HG03139 (cell line): Measurements from ENCODE around the gene RAD51B.

ENCODE experiments used
- ATAC-seq: cut with Tn5 transposase; IDR thresholded peaks from one replicate; pipeline ENCODE4 v1.9.1; 2021; ENCODE audit not compliant: unreplicated experiment

Gene RAD51B

DNA sequence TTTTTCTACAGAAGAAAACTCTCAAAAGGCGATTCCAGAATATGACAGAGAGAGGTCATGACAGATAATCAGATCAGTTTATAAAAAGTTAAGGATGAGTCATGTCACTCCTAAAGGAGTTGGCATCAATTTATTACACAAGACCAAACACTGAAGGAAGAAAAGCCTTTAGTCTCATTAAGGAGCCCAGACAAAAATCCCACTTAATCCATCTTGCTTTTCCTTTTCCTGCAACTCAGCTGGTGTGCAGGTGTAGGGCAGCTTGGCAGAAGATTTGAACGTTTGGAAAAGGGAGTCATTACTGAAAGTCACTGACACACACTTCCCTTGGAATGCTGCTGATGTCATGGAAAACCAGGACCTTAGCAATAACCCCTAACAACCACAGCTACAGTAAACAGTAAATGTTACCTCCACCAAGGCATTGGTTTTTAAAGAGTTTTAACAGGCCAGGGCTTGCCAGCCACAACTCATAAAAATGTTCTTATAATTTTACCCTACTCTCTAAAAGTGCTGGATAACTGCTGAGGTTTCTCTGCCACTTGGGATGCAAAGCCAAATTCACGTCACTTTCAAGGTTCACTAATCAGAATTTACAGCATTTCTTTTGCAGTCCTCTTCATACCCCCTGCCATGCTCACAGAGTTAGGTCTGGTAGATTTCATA, 320.6 kb downstream of the RAD51B start:
- ATAC-seq, result no peak

- ATAC-seq, result no peak
These were observed 321.2 kb downstream of the RAD51B start for GRCh38 chr14:68140806-68141205.

DNA sequence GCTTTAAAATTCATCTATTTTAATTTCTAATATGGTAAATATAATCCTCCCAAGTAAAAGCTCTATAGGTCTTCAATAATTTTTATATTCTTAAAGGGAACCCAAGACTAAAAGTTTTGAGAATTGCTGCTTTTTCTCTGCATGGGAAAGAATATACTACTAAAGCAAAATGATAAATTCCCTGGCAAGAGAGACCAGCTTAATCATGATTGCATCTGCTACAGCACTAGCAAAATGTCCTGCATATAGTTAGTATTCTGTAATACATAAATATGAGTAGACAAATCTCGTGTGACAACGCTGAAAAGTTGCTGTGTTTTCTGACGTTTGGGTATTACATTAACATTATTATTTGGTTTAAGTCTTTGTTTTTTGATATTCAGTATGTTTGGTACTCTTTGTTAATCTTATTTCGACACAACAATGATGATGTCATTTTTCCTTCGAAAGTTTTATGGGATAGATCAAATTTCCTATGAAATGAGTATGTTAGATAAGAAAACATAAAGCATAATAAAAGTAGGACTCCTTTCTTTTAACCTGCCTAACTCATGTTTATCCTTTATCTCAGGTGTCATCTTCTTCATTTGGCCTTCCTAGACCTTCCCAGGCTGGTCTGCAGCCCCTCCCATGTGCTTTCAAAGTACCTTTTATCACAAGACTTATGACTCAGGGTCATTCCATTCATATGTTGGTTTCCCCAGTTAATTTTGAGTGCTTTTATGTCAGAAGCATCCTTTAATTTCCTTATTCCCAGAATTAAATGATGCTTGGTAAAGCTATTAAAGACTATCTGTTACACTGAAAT, 321.9 kb downstream of the RAD51B start:
- ATAC-seq, result no peak

- ATAC-seq, result no peak
These were observed 323.8 kb downstream of the RAD51B start for GRCh38 chr14:68143341-68143841.

GRCh38 chr14:68144051-68144681, 324.6 kb downstream of the RAD51B start:
- ATAC-seq, result no peak

- ATAC-seq, result no peak
These were observed 325.5 kb downstream of the RAD51B start for GRCh38 chr14:68145036-68145435.

DNA sequence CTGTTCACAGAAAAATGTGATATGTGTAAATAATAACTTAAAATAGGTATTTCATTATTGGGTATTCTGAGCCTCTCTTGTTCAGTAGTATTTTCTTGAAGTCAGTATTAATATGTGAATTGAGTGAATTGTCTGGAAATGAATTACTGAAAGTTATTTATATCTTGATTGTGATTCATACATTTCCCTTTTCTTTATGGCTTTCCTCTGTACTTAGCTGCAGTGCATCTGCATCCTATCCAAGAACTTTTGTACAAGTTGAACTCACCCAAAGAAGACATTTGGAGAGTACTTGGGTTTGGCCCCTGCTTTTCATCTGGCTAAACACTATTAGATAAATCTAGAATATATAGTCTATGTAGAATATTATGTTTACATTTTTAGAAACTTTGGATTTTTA, 326.0 kb downstream of the RAD51B start:
- no peak for ATAC-seq

- no peak for ATAC-seq
These were observed 327.2 kb downstream of the RAD51B start for GRCh38 chr14:68146818-68147217.

GRCh38 chr14:68147303-68147702, 327.7 kb downstream of the RAD51B start:
- no peak for ATAC-seq

GRCh38 chr14:68148276-68148675, 328.7 kb downstream of the RAD51B start:
- ATAC-seq, result no peak

DNA sequence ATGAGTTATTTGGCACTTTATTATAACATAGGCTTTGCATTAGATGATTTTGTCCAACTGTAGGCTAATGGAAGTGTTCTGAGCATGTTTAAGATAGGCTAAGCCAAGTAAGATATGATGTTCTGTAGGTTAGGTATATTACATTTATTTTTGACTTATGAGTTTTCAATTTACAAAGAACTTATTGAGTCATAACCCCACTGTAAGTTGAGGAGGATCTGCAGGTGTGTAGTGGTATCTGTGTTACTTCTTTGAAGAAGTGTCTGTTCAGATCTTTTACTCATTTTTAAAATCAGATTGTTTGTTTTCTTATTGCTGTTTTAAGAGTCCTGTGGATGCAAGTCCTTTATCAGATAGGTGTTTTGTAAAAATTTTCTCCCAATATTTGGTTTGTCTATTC, 329.2 kb downstream of the RAD51B start:
- no peak for ATAC-seq

GRCh38 chr14:68153275-68153674, 333.7 kb downstream of the RAD51B start:
- ATAC-seq, result no peak

DNA sequence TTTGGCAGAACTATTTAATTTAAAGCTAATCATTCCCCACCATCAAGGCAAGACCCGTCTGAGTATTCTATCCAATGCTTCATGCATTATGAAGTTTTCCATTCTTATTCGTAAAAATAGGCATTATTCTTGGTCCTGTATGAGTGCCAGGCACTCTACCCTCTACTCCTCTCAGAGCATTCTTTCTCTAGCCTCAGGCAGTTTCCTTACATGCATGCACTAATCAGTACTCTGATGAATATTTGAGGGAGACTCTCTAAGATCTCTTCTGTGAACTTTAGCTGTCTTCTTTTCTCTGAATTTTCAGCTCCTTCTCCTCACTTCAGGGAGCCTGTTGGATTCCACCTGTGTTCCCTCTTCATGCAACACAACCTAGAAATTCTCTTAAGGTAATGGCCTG, 334.7 kb downstream of the RAD51B start:
- ATAC-seq, result no peak

- no peak for ATAC-seq
These were observed 338.4 kb downstream of the RAD51B start for GRCh38 chr14:68157971-68158371.

DNA sequence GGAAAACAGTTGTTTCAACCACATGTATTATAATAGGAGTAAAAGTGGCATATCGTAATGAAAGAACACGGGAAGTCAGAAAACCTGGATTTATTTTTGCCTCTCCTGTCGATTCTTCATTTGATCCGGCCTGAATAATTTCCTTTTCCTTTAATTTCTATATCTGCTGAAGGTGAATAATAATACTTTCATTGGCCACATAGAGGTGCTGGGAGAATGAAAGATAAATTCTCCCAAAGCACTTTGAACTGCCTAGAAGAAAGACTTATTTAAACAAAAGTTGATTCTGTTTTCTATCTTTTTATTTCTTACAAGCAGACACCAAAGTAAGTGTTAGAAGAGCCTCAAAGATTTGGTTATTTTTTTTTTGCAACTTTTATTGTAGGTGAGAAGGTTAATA, 339.1 kb downstream of the RAD51B start:
- ATAC-seq, result no peak

GRCh38 chr14:68159701-68160633, 340.4 kb downstream of the RAD51B start:
- ATAC-seq, result no peak

GRCh38 chr14:68160779-68161546, 341.4 kb downstream of the RAD51B start:
- ATAC-seq, result no peak

DNA sequence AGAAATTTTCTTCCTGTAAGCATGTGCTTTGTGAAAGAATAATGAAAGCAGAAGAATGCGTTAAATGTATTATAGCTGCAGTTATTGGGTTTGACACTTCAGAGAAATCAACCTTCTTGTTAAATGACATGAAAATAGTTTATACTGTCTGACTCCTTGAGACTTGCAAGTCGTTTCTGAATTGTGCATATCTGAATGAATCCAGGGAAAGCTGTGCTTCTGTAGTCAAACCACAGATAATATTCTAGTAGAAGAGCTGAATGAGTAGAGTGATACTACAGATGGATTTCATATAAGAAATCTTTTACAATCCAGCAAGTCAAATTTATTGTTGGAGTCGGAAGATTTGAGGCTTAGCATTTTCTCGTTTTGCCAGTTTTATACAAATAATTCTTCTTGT, 343.3 kb downstream of the RAD51B start:
- ATAC-seq, result no peak

GRCh38 chr14:68164711-68165113, 345.1 kb downstream of the RAD51B start:
- no peak for ATAC-seq

DNA sequence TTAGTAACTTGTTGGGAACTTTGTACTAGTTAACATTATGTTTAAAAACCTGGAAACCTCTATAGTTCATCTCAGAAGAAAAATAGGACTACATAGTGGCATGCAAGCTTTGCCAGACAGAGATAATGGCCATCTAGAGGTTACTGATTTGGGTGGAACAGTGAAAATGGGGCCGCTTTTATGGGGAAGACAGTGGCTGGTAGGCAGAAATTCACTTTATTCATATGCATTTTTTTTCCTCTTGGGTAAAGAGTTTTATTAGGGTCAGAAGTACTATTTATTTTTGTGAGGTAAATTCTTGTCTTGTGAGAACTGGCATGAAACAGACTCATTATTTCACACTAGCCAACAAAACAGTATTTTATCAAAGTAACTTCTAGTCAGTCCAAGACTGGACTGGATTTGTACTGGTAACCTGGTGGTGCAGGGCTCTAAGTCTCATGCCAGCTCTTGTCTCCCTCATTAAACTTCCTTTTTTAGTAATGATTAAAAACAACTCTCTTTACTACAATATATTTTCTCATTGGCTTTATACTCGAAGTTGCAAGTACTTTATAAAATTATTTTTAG, 345.8 kb downstream of the RAD51B start:
- ATAC-seq, result no peak
